Central memory CD4-positive, alpha-beta T cell (primary cell): ENCODE data around the gene UBAP2.
"Not testable (repeated sequence)": the region's sequence is repeated elsewhere in the genome, so short reads cannot be mapped to it uniquely, and the experiment has no call there.

ENCODE experiments used
- DNase-seq: peaks from one replicate; pipeline ENCODE4 v3.0.0; 2022

The UBAP2 gene

DNA sequence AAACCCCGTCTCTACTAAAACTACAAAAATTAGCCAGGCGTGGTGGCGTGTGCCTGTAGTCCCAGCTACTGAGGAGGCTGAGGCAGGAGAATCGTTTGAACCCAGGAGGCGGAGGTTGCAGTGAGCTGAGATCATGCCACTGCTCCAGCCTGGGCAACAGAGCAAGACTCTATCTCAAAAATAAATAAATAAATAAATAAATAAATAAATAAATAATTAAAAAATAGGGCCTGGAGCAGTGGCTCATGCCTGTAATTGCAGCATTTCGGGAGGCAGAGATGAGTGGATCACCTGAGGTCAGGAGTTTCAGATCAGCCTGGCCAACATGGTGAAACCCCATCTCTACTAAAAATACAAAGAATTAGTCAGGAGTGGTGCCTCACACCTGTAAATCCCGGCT lies 86.2 kb downstream of the UBAP2 start:
- DNase-seq = not testable (repeated sequence)

DNA sequence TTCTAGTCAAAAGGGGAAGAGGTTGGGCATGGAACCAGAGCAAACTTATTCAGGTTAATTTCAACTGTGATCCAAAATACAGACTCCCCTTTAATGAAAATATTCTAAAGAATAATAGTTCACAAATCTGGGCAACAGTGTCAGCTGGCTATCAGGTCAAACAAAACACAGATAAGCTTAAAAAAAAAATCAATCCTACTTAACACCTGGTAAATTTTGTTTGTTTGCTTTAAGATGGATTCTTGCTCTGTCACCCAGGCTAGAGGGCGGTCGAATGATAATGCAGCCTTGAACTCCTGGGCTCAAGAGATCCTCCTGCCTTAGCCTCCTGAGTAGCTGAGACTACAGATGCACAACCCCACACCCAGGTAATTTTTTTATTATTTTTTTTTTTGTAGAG lies 89.0 kb downstream of the UBAP2 start:
- DNase-seq = no peak

DNA sequence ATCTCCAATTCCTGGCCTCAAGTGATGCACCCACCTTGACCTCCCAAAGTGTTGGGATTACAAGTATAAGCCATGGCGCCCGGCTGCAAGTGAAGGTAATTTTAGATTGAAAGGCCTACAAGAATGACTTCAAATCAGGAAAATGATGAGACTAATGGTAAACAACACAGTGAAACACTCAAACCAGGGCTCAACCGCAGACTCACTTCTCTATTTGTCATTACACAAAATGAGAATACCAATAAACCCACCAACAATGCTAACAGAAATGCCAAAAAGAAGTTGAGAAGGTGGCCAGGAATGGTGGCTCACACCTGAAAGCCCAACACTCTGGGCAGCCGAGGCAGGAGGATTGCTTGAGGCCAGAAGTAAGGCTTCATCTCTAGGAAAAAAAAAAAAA lies 92.1 kb downstream of the UBAP2 start:
- no peak for DNase-seq

DNA sequence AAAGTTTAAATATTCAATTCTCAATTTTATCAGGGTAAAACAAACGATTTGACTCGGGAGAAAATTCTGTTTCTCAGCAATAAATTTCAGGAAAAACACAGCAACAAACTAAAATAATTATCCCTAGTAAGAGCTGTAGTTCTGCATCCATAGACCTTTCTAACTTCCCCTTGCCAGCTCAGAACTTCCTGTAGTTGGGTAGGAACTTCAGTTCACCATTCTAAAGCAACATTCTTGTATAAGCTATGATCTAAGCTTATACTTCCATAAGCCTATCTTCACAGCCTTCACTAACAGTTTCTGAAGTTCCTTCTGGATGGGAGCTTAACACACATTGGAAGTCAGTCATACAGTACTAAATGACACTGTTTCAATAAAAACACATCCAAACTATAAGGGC lies 96.6 kb downstream of the UBAP2 start:
- DNase-seq = no peak

DNA sequence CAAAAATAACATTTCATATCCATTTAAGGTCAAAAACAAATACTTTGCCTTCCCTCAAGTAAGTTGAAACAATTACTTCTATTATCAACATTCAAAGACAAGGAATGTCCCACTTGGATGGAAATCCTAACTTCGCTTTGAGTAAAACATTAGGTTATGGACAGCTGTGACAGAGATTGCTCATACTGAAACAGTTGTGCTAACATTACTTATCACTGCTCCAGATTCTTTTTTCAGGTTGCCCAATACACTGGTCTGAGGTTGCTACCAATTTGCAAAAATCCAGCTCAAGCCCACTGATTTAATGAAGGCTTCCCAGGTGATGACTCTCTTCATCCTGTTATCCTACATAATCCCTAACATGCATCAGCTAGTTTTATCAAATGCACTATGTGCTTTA lies 98.3 kb downstream of the UBAP2 start:
- no peak for DNase-seq

- DNase-seq = no peak
Observed at GRCh38 chr9:33946779-33947535, 101.7 kb downstream of the UBAP2 start.

DNA sequence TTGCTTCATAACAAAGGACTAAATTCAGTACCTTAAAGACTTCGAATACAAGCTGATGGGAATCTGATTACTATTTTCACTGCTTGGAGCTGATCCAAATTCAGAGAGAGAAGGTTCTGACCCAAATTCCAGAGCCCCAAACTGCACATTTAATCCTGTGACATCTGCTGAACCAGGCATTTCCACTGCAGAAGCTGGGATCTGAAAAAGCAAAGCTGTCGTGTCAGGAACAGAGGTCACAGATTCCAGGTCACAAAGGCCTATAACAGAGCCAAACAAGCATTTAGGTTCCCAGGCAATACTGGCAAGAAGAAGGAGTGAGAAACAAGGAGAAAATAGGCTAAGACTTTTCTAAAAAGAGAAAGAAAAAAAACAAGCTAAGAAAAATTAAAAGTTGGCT lies 105.3 kb downstream of the UBAP2 start:
- no peak for DNase-seq

GRCh38 chr9:33942471-33943083 lies 106.1 kb downstream of the UBAP2 start:
- DNase-seq = no peak

- no peak for DNase-seq
Observed at GRCh38 chr9:33939924-33940874, 108.5 kb downstream of the UBAP2 start.

DNA sequence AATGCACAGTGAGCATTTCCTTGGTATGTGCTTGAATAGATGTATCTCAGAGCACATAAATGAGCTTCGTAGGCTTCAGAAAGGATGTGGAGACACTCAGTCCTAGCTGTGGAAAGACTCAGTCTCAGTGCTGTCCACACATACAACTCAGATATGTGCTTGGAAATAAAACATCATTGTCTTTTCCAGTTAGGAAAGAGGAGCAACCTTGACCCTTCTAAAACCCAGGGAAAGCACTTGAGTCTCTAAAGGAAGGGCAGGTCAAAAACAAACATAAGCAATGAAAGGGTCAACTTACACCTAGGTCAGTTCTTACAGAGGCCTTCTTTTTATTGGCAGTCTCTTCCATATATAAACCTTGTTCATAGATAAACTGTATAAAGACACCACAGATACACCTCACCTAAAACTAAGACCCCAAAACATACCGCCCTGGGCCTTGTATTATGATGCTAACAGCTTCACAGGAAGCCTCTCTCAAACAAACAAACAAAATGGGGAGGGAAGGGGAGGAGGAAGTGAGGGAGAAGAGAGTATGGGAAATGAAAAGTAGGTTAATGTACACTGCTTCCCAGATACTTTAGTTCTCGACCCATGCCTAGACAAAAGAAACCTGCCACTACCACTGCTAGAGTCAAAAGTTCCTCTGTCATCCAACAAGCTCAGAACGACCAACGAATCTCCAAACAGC lies 114.4 kb downstream of the UBAP2 start:
- no peak for DNase-seq

DNA sequence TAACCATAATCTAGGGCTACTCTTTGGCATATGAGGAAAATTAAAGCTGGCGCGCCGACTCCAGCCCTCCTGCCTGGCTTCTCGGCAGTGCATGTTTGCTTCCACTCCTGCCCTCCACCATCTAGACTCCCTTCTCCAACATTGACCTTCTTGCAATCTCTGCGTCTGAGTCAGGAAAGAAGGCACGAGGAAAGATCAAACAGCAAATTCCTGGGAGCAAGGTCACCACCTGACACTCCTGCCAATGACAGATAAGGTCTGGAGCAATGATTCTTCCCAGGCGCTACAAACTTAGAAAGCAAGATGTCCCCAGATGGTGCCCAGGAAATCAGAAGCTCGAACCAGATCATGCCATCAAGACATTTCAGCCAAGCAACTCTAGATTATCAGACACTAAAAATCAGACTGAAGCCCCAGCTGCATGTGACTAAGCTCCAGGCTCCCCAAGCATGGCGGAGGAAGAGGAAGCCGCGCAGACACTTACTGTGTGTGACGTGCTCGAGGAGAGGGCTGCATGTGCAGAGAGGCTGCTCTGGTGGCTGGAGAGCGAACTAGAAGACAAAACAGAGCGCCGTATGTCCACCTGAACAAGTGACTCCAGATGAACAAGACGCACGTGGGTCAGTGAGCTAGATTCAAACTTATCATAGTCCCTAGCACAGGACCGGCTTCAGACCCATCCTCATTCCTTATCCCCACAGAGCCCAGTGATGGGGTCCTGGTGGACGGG lies 116.4 kb downstream of the UBAP2 start:
- DNase-seq = no peak

DNA sequence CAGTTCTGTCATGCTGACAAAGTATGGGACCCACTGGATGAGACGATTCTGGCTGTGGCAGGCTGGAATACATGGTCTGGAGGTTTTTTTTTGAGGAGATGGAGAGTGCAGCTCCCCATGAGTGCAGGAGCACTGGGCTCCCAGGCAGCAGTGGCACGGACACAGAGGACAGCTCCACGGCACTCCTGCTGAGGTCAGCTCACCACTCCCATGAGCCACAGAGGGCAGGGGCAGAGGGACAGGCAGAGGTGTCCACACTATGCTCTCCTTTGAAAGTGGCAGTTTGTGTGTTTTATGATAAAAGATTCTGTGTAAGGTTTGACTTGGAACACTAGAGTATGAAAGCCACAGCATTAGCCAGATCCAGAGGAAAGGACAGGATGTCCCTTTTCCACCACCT lies 117.4 kb downstream of the UBAP2 start:
- DNase-seq = no peak

DNA sequence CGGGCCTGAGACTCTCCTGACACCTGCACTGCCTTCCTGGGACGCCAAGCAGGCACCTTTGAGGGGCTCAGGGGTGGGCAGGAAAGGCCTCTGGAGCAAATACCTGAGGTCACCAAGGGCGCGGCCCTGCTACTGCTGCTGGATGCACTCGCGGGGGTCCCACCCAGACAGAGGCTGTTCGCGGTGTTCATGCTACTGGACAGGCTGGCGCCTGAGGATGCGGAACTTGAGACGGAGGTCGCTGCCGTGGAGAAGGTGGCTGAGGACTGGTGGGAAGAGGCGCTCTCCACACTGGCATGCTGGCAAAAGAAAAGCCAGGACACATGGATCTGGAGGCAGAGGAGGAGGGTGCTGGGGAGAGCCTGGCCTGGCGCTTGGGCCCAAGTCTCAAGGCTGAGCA lies 121.0 kb downstream of the UBAP2 start:
- DNase-seq = no peak

GRCh38 chr9:33926746-33927485 lies 121.8 kb downstream of the UBAP2 start:
- no peak for DNase-seq

- DNase-seq = no peak
Observed at GRCh38 chr9:33924978-33925797, 123.5 kb downstream of the UBAP2 start.

- DNase-seq = no peak
Observed at GRCh38 chr9:33923998-33924701, 124.5 kb downstream of the UBAP2 start.

GRCh38 chr9:33923079-33923478 lies 125.6 kb downstream of the UBAP2 start:
- no peak for DNase-seq

DNA sequence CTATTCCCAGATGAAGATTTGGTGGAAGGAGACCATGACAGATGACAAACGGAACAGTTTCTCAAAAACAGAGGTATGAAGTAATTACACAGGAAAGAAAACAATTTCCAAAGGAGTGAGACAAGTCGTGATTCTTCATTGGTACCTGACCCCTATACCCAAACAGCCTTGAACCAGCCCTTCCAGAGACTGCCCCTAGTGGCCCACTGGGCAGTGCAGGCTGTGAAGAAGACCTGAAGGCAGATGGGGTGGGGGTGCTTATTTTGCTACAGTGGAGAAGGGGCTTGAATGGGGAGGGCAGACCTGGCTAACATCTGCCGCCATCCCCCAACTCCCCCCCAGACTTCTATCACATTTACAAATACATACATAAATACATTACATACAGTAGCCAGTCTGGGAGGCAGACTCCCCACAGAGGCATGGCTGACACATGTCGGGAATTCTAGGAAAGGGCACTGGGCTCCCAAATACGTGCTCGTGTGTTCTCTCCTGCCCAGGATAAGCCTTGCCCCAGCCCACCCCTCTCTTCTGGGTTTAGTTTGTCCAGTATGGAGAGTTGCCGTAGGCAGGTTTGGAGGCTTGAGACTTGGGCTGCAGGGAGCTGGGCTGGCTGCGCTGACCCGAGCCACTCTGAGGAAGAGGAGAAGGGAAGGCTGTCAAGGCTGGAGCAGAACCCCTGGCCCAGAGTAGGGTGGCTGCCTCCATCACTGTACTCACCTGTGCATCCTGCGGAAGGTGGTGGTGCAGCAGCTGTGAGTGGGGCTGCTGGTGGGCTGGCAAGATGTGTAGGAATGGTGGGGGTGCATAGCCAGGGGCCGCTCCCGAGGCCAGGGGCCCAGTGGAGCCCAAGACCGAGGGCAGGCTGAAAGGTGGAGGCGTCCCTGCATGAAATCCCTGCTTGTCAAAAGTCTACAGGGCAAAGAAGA lies 126.5 kb downstream of the UBAP2 start:
- no peak for DNase-seq
